ENCODE data around the gene RBSN. TPM values are rescaled to one million over a fixed set of nuclear protein-coding genes. Genes with fewer than 3 reads are reported as not detected.

RBSN gene
- polyA plus RNA-seq, 1 experiment, result 14.3 TPM

GRCh38 chr3:15023249-15023648 is 75.7 kb downstream of the RBSN start:
- ChIA-PET POLR2A (no interaction called here), CTCF (no interaction called here)
- no peak for TF ChIP-seq CTCF (IDR thresholded peaks at IDR 0.05; ENCODE audit: low read depth, low read length)
- no peaks in the 10 kb centered on the region for H3K27me3 ChIP-seq (ENCODE audit: control insufficient read depth, insufficient read depth, low read length)
- no peaks in the 10 kb centered on the region for H3K9me3 ChIP-seq (ENCODE audit: control insufficient read depth, insufficient read depth, low read length)
- H3K27ac ChIP-seq (ENCODE audit: low read depth, low read length), result no peak overlapping the region
- DNase-seq (ENCODE audit: low read depth, low spot score), result no peak
- no peak overlapping the region for H3K4me3 ChIP-seq (ENCODE audit: low read depth, low read length)

Other genes starting within 250 kb of the RBSN start
- gene NR2C2, start 151.6 kb downstream of the RBSN start, polyA plus RNA-seq (2011; rRNA removed), result 16.1 and 17.0 TPM in 2 replicates
- 17.9 and 22.8 TPM in 2 replicates for gene MRPS25, start 33.8 kb downstream of the RBSN start, polyA plus RNA-seq (2011; rRNA removed)
- gene CAPN7, start 107.1 kb upstream of the RBSN start, polyA plus RNA-seq (2011; rRNA removed), result 21.8 and 29.0 TPM in 2 replicates
- gene SH3BP5, start 233.4 kb upstream of the RBSN start, polyA plus RNA-seq (2011; rRNA removed), result 15.5 and 16.6 TPM in 2 replicates

Measured in AG04450 (cell line).